GM21619 (cell line): ENCODE measurements around the gene PVALB.

Experiments
- ATAC-seq: cut with Tn5 transposase; IDR thresholded peaks from one replicate; pipeline ENCODE4 v1.9.1; 2021; ENCODE audit not compliant: unreplicated experiment

Gene PVALB

GRCh38 chr22:36815558-36816338 lies 1.1 kb downstream of the PVALB start:
- no peak for ATAC-seq

- no peak for ATAC-seq
Observed at GRCh38 chr22:36814801-36815200, 2.0 kb downstream of the PVALB start.

- no peak for ATAC-seq
Observed at GRCh38 chr22:36811094-36811800, 5.6 kb downstream of the PVALB start.

- ATAC-seq: no peak
Observed at GRCh38 chr22:36809351-36809750, 7.5 kb downstream of the PVALB start.

- no peak for ATAC-seq
Observed at GRCh38 chr22:36808721-36809344, 8.0 kb downstream of the PVALB start.

GRCh38 chr22:36807627-36808026 lies 9.2 kb downstream of the PVALB start:
- ATAC-seq: no peak

GRCh38 chr22:36806835-36807234 lies 10.0 kb downstream of the PVALB start:
- ATAC-seq: no peak

- ATAC-seq: no peak
Observed at GRCh38 chr22:36803358-36803757, 13.5 kb downstream of the PVALB start.

- no peak for ATAC-seq
Observed at GRCh38 chr22:36798674-36799066, 18.2 kb downstream of the PVALB start.

GRCh38 chr22:36797911-36798673 lies 18.7 kb downstream of the PVALB start:
- ATAC-seq: no peak

GRCh38 chr22:36797374-36797773 lies 19.5 kb downstream of the PVALB start:
- ATAC-seq: no peak

GRCh38 chr22:36796552-36797175 lies 20.2 kb downstream of the PVALB start:
- ATAC-seq: no peak

GRCh38 chr22:36795633-36796032 lies 21.2 kb downstream of the PVALB start:
- no peak for ATAC-seq

GRCh38 chr22:36790648-36791047 lies 26.2 kb downstream of the PVALB start:
- ATAC-seq: peak; percentile 56

GRCh38 chr22:36787204-36787988 lies 29.4 kb downstream of the PVALB start:
- ATAC-seq: no peak

- no peak for ATAC-seq
Observed at GRCh38 chr22:36783743-36784142, 33.1 kb downstream of the PVALB start.

- peak; percentile 83 for ATAC-seq
Observed at GRCh38 chr22:36781656-36782627, 34.9 kb downstream of the PVALB start.

- ATAC-seq: no peak
Observed at GRCh38 chr22:36778020-36778419, 38.8 kb downstream of the PVALB start.

- ATAC-seq: no peak
Observed at GRCh38 chr22:36776722-36777121, 40.1 kb downstream of the PVALB start.
